Activated CD4-positive, alpha-beta T cell treated with anti-CD3 and anti-CD28 coated beads for 1 hour (primary cell): ENCODE results near the gene SNN.

Experiments used
- DNase-seq: peaks from one replicate; pipeline ENCODE4 v3.0.0-alpha.2; 2020

Gene SNN

DNA sequence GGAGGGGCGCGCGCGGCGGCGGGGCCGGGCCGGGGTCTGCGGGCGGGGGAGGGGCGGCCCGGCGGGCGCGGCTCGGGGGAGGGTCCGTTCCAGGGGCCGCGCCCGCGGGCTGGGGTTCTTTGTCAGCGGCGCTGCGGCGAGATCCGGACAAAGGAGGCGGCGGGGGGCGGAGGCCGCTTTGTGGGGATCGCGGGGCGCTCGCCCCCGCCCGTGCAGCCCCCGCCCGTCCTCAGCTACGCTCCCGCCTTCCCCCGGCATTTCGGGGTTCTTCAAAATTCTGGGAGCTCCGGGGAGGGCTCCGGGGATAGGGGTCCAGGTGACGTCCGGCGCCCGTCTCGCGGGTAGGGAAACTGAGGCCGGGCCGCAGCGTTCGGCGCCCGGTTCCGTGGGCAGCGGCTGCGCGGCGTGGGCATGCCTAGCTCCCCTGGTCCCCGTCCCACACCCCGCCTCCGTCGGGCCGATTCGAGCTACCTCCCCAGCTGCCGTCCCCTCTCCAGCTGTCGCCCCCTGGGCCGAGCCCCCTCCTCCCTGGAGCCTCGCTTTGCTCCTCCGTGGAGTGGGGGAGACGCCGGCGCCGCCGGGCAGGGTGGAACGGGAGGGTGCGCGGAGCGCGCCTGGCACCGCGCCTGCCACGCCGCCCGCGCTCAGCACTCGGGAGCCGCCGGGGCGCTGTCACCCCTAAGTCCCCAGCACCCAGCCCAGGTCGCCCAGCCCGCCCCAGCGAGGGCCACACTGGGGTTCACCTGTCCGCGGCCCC lies 546 bp downstream of the SNN start:
- no peak for DNase-seq

DNA sequence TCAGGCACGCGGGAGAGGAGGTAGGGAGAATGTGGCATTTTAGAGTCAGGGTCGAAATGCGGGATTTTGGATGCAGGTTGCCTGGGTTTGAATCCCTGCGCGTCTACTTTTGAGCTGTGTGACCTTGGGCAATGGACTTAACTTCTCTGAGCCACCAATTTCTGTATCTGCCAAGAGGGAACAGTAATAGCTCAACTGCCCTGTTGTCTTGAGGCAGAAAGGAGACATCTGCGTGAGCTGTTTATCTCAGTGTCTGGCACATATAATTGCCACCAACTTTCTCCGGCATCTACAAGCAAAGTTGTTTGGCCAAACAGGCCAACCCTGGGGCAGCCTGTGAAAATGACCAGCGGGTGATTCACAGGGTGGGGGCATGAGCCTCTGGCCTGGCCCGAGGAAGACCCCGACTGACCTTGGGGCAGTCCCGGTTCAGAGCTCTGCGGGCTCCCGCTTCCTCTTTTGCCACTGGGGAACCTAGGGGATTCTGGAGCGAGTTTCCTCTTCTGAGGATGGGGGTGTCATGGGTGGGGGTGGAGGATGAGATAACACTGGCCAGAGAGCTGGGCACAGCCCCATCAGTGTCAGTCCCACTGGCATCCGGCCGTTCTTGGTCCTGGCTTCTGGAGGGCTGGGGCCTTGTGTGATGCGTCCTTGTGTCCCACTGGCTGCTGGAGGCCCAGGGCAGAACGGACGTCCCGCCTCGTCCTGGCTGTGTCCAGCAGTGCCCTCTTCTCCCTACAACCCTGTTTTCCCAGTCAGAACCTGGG lies 1.3 kb downstream of the SNN start:
- DNase-seq = no peak

DNA sequence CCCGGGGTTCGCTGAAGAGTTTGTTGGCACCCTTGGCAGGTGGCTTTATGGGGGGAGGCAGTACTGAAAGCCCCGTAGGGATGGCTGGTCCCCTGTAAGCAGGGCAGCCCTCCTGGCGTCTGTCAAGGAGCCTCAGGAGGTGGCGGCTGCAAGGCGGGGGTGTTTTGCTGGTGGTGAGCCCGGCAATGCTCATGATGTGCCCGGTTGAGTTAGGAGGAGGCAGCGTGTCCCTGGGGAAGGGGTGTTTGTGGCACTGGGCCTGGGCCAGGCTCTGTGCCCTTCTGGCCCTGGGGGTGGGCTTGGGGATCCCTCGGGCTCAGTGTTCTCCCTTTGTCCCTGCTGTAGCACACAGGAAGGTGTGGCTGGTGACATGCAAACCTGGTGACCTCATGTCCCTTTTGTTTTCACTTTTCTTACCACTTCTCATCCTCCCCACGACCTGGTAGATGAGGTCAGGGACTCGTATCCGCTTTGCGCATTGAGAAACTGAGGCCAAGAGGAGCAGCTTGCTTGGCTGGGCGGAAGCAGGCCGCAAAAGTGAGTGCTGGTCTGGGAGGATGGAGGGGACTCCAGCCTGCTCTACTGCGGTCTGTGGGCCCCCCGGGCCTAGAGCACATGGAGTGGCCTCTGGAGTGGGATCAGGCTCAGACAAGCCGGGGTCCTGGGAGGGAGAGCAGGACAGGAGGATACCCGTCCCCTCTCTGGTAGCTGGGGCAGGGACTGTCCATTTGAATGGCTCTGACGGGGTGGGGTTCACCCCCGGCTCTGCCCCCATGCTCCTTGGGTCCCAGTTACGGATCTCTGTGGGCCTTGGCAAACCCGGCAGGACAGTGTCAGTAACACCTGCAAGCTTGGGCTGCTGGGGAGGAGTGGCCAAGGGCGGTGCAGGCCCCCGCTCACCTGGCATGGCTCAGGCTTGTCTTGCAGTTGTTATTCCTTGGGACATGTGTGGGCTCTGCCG lies 2.2 kb downstream of the SNN start:
- DNase-seq = no peak

DNA sequence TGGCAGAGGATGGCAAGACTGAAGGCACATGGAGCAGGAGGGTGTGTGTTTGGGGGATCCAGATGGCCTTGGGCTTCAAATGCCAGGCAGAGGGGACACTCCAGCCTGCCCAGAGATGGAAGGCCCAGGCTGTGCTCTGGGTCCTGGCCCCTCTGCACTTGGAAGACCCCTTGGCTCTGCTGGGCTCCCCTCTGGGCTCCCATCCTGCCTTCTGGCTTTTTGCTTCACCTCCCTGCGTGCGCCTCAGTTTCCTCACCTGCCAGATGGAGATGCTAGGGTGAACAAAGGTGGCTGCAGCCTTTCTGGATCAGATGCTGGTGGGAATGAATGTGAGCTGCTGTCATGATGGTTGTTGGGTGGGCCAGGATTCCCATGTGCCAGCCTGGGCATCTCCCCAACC lies 3.0 kb downstream of the SNN start:
- DNase-seq = no peak

DNA sequence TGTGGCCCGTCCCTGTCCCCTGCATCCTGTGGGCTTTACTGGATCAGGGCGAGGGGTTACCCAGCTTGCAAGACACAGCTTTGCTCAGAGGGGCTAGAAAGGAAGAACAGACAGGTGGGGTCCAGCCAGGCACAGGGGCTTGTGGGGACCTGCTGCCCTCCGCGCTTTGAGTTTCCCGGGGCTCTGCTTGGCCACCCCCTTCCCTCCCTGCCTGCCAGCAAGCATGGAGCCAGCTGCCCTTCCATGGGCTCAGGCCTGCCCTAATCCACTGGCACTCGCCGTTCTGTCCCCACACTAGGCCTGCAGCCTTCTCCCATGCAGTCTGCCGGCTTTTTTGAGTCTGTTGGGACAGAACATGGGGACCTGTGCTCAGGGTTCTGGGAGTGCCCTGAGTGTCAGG lies 3.4 kb downstream of the SNN start:
- DNase-seq = no peak

DNA sequence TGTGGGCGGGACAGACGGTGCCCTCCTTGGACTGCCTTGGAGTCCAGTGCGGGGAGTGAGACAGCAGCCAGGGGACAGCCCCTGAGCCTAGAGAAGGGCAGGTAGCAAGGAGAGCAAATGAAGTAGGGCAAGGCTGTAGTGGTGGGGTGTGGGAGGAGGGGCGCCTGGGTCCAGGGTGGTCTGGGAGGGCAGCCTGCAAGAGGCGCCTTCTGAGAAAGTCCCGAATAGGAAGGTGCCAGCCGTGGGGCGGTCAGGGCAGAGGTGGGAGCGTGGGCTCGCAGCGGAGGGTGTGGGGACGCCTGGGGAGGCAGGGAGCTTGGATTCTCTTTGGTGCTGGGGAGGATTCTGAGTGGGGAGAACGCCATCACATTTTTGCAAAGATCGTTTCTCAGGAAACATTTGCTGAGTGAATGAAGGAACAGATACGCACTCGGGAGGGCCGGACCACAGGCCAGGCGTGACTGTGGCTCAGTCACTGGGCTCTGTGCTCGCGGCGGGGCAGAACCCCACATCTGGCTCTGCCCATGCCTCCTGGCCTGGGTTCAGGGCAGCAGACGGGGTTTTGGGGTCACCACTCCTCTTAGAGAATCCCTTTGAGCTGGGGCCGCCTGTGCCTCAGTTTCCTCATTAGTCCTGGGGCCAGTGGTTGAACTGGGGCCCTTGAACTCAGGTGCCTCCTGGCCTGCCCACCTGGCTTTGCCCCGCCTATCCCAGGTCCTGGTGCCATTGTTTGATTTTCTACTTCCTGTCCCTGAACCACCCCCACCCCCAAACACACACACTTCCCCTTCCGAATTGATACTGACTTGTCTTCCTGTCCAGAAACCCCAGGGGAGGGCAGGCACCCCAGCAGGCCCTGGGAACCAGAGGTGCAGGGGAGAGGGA lies 4.2 kb downstream of the SNN start:
- no peak for DNase-seq

DNA sequence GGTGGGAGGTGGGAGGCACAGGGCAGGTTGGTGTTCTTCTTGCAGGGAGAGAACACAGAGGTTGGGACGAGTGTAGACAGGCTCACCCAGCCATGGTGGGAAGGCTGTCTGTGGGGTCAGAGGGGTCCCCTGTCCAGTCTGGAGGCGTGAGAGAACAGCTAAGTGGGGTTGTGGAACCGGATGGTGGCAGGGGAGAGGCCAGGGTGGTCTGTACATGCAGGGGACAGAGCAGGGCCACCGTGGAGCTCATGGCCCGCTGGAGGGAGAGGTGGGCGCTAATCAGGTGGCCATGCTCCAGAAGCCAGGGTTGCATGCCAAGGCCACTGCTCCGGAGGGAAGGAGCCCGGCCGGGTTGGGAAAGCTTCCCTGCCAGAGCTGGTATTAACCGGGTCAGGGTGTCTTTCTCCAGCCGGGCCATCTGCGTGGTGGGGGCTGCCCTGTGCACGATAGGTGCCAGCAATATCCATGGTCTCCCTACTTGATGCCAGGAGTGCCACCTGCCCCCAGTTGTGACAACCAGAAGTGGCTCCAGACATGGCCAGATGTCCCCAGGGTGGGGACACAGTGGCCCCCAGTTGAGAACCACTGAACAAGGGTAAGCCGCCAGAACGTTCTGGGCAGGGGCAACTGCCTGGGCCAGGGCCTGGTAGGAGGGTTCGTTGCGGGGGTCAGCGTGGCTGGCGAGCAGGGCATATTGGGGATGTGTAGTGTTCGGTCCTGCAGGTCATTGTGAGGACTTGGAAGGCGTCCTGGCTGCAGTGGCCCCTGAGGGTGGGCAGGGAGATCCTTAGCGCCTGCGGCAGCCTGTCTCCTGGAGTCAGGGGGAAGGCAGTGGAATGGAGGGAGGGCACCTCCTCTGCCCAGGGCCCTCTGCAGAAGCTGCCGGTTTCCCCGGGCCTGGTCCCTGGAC lies 5.1 kb downstream of the SNN start:
- DNase-seq = no peak

DNA sequence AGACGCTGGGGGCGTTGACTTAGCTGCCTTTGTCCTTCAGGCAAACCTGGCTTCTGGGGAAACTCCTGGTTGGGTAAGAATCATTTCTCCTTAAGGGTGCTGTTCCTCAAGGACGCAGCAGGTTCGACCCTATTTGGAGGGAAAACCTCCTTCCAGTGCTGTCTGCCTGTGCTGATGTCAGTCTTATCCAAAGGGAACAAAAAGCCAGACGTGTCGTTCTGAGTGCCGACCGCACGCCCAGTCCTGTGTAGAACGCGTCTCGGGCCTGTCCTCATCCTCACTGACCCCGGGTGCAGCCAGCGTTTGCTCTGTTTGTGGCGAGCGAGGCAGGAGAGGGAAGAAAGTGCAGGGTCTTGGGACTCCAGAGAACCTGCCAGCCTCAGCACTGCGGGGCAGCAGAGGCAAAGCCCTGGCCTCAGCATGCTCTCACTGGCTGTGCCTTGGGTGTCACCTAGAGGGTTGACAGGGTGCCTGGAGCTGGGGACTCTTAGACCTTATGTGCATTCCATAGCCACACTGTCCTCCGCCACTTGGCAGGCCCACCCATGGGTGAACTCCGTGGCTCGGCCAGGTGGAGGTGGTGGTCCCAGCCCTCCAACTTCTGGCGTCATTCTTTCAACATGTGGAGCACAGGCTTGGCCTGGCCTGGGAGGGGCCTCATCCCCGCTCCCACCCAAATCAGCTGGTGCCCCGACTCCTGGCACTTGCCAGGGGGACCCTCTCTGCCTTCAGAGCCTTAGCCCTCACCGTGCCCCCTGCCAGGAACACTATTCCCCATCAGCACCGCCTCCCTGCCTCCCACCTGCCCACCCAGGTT lies 6.0 kb downstream of the SNN start:
- DNase-seq = no peak

DNA sequence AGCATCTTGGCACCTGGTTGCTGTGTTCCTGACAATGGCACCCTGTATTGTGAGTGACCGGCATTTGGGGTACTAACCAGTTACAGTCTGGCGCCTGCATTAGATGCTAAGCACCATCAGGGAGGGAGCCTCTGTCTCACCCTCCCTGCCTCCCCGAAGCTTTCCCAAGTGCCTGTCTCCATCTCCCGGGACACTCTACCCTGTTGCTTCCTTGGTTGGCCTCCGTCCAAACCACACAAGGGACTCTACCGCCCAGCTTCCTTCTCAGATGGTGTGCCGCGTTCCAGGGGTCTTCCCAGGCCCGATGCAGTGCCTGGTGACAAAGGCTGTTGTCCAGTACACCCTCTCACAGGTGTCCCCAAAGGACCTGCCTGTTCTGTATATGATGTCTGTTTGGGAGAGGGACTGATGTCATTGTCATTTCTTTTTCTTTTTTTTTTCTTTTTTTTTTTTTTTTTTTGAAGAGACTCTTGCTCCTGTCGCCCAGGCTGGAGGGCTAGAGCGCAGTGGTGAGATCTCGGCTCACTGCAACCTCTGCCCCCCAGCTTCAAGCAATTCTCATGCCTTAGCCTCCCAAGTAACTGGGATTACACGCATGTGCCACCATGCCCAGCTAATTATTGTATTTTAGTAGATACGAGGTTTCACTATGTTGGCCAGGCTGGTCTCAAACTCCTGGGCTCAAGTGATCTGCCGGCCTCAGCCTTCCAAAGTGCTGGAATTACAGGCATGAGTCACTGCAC lies 6.7 kb downstream of the SNN start:
- no peak for DNase-seq

DNA sequence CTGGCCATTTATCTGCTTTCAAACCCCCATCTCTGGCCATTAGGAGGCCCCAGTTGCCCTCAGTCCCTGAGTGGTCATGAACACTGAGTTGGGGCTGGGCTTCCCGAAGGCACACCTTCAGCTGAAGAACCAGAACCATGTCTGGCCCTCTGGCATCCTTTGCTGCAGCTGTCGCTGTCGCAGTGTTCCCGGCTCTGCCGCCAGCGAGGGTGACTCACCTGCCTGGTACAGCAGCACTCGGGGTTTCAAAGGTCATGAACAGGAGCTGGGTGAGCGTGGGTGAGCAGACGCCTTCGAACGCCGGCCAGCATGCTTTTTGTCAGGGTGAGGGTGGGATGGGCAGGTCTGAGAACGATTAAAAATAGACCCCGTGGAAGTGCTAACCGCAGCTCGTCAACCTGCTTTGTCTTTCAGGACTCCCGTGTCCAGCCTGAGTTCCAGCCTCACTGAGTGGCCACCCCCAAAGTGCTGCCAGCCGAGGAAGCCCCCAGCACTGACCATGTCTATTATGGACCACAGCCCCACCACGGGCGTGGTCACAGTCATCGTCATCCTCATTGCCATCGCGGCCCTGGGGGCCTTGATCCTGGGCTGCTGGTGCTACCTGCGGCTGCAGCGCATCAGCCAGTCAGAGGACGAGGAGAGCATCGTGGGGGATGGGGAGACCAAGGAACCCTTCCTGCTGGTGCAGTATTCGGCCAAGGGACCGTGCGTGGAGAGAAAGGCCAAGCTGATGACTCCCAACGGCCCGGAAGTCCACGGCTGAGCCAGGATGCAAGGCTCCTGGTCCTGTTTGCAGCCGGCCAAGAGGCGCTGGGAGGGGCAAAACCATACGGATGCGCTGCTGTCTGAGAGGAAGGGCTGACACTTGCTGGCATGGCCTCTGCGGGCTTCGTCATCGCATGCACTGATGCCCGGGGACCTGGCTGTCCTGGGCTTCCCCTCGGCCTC lies 7.6 kb downstream of the SNN start:
- no peak for DNase-seq

DNA sequence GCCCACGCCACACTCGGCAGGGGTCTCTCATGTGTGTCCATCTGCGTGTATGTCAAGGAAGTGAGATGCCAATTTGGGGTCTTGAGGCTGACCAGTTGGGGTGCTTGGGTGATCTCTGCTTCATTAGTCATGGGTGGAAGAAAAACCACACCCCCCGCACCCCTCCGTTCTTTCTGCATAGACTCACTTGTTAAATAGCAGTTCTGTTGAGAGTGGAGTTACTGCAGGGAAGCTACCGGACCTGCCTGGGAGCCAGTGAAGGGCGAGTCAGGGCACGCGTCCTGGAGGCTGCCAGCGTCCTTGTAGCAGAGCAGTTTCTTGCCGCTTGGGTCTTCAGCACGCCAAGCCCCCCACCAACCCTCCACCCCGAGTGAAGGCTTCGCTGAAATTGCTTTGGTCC lies 8.5 kb downstream of the SNN start:
- no peak for DNase-seq

DNA sequence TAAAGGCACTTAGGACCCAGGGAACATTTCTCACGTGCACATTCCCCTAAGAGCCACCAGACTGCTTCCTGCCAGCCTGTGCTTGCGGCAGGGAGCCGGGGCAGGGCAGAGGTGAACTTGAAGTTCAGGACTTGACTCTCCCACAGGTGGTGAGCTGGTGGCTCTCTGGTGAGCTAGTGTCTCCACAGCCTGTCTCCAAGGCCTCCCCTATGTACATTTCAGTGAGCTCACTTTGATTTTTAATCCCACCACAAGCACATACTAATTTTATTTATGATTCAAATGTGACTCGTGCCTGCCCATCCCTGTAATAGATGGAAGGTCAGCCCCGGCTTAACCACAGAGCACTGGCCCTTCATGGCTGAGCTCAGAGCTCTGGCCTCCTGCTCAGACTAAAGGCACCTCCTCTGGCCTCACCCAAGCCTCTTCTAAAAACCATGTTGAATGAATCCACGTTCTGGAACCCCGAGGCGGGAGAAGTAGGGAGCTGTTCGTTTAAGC lies 9.2 kb downstream of the SNN start:
- no peak for DNase-seq

DNA sequence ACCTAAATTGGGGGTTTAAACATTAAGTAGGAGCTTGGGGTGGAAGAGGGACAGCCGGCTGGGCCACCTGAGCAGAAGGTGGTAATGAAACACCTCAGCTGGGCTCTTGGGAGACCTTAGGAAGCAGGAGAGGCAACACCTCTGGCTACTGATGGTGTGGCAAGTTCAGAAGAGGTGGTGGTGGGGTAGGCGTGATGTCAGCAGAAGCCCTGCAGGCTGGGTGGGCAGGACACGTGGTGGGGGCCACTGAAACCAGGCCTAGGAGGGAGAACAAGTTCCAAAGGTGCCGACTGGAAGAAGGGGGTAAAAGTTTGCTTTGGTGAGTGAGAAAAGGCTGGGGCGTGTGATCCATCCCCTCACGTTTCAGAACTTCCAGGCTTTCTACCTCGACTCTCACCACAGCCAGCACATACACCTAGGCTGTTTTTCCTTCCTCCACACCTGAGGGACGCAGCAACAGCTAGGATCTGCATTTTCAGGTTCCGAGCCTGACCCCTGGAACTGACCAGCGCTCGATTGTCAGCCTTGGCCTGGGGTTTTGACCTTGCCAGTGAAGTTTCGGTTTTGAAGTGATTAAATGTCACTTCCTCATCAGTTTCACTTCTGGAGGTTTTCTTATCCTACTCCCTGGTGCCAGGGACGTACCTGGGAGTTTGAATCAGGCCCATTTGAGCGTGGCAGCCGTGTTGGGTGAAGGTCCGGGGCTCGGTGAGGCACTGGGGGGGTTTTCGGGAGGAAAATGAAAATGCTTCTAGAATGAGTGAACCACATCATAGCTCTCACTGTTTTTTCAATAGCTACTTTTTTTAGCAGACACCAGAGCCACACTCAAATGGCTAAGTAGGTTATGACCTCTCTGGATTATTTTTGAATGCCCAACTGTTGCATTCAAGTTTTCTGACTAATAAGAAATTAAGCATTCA lies 10.0 kb downstream of the SNN start:
- DNase-seq = no peak

DNA sequence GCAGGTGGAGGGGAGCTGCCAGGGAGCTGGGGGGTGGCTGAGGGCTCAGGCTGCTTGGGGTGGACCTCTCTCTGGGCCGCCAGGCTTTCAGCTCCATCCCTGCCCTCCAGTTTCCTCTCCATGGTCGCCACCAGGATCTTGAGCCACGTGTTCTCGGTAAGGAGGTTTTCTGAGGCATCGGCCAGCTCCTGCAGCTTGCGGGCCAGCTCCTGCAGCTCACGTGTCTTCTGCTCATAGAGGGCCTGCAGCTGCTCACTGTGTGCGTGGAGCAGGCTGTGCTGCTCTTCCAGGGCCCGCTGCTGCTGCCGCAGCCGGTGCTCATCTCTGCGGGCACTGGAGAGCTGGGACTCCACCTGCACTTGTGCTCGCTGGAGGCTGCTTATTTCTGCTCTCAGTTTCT lies 11.0 kb downstream of the SNN start:
- no peak for DNase-seq

DNA sequence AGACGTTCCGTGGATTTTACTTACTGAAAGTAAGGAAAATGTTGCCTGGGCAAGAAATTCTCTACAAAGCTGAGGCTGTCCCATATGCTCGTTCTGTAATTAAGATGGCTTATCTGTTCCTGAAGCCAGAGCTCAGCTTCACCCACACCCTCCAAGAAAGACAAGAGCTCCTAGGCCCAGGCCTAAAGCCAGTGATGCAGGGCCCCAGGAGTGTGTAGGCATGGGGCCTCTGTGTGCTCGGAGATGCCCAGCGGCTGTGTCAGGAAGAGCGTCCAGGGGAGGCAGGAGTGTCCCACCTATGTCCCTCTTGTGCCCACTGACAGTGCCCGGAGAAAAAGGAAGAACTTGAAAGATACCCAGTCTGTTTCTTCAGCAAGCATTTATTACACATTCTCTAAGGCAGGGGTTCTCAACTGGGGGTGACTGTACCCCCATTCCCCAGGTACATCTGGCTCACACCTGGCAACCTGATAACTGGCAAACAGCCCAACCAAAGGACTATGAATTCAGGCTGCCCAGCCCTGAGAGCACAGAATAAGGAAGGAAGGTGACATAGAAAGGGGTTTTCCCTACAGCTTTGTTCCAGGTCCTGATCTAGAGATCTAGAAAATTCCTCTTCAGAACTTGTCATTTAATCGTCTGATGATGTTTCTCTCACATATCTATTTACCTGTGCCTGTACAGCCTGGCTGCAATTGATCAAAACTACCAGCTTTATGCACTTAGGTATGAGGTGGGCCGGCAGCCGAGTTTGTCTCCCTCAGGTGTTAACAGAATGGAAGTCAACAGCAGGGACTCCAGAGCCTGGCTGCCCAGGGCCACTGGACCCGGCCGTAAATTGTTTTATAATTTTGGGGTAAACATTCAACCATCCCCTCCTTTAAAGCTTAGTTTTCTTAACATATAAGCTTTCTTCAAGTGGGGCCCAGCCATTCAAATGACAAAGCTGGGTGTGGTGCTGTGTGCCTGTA lies 12.0 kb downstream of the SNN start:
- DNase-seq = no peak

DNA sequence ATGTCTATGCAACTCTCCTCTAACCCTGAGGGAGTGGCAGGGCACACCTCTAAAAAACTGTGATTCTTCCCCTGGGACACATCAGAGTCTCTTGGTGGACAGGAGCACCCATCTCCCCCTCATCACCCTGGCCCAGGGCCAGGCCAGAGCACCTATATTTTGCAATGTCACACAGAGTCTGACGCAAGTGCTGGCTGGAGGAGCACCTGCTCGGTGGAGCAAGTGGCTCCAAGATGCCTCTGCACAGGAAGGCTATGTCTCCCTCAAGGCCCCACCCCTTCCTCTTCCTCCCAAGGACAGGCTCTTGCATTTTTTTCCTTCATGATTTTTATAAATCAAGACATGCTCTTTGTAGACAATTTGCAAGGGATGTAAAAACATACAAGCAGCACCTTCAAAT lies 13.3 kb downstream of the SNN start:
- no peak for DNase-seq
